Epithelial cell of proximal tubule (primary cell): ENCODE data around the gene PNPLA3. TPM values are rescaled to one million over a fixed set of nuclear protein-coding genes. Genes with fewer than 3 reads are reported as not detected.

Experiments used
- DNase-seq: peaks from one replicate; pipeline ENCODE4 v3.0.0-alpha.2; 2011; ENCODE audit warnings: low read depth
- H3K4me3 ChIP-seq: 2 replicates; pipeline ENCODE4 v1.5.1; 2011; ENCODE audit warnings: low read depth, mild to moderate bottlenecking, low read length
- CTCF ChIP-seq: conservative IDR thresholded peaks from 2 replicates; pipeline ENCODE4 v1.5.1; 2012; ENCODE audit warnings: low read depth, mild to moderate bottlenecking, low read length
- total RNA-seq: library from RNA; depleted of rRNA; stranded (reverse); fragments of >200 nt; gene quantifications from 2 replicates; pipeline ENCODE4 v1.2.3, GENCODE V29; 2015

Gene PNPLA3
- total RNA-seq, 1 donor from 2014 or later: 7.6 TPM

DNA sequence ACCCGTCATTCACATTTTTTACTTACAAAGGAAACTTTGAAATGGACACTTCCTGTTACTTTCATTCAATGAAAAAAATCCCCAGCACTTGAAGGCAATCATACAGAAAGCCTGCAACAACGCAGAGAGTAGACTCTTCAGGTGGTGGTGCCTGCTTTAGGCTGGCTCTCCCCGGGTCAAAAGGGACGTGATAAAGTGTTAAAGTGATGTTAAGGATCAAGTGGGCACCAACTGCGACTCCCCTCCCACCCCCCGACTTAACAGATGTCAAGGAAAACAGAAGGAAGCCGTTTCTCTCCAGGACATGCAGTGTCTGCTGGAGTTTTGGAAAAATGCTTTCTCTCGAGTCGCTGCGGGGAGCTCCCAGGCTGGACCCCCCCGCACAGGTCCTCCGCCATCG lies 414 bp upstream of the PNPLA3 start:
- no peak for TF ChIP-seq CTCF

GRCh38 chr22:43924877-43925276 lies 1.3 kb downstream of the PNPLA3 start:
- peak overlapping the region; percentile 82 for H3K4me3 ChIP-seq
- DNase-seq: no peak
- TF ChIP-seq CTCF: no peak

More for the DNA sequence above, 414 bp upstream of the PNPLA3 start:
- no peak for DNase-seq
- H3K4me3 ChIP-seq: peak overlapping the region; percentile 57

- no peak for TF ChIP-seq CTCF
- H3K4me3 ChIP-seq: peak overlapping the region; percentile 82
- no peak for DNase-seq
Measured at GRCh38 chr22:43925433-43926348, 2.1 kb downstream of the PNPLA3 start.

GRCh38 chr22:43926349-43926710 lies 2.7 kb downstream of the PNPLA3 start:
- TF ChIP-seq CTCF: no peak
- no peak for DNase-seq

GRCh38 chr22:43928468-43928867 lies 4.9 kb downstream of the PNPLA3 start:
- no peak for TF ChIP-seq CTCF
- DNase-seq: no peak
- H3K4me3 ChIP-seq: no peak overlapping the region

More at GRCh38 chr22:43926349-43926710, 2.7 kb downstream of the PNPLA3 start:
- no peak overlapping the region for H3K4me3 ChIP-seq

GRCh38 chr22:43928908-43929307 lies 5.3 kb downstream of the PNPLA3 start:
- TF ChIP-seq CTCF: no peak
- H3K4me3 ChIP-seq: no peak overlapping the region
- DNase-seq: no peak

- no peak for TF ChIP-seq CTCF
- H3K4me3 ChIP-seq: no peak overlapping the region
- DNase-seq: no peak
Measured at GRCh38 chr22:43931771-43932170, 8.2 kb downstream of the PNPLA3 start.
